ENCODE data around the gene FKBP5. TPM values are rescaled to one million over a fixed set of nuclear protein-coding genes. Genes with fewer than 3 reads are reported as not detected.
A peak's percentile ranks its signal among the peaks of the same experiment; 100 is the strongest.

The FKBP5 gene
- total RNA-seq, 1 donor from 2014 or later = 16.5 TPM

DNA sequence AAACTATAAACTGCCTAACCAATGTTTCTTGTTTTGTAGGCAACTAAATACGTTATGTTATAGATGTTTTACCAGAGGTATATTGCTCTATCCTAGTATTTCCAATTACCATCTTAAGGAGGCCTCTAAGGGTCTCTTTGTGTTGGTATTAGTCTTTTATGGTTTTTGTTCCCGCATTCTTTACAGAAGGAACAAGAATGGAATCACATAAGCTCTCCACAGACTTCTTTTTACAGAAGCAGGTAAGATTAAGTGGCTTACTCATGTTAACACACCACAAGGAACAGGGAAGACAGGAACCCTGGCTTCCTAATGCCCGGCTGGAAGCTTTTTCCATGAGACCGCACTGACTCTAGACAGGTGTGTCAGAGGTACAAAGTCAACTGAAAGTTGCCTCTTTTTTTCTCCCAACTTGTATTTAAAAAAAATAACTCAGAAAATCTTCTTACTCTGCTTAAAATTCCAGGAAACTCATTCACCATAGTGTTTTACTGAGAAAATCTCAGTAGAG, 55.1 kb downstream of the FKBP5 start:
- TF ChIP-seq, protein P1, sequence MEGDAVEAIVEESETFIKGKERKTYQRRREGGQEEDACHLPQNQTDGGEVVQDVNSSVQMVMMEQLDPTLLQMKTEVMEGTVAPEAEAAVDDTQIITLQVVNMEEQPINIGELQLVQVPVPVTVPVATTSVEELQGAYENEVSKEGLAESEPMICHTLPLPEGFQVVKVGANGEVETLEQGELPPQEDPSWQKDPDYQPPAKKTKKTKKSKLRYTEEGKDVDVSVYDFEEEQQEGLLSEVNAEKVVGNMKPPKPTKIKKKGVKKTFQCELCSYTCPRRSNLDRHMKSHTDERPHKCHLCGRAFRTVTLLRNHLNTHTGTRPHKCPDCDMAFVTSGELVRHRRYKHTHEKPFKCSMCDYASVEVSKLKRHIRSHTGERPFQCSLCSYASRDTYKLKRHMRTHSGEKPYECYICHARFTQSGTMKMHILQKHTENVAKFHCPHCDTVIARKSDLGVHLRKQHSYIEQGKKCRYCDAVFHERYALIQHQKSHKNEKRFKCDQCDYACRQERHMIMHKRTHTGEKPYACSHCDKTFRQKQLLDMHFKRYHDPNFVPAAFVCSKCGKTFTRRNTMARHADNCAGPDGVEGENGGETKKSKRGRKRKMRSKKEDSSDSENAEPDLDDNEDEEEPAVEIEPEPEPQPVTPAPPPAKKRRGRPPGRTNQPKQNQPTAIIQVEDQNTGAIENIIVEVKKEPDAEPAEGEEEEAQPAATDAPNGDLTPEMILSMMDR (conservative IDR thresholded peaks at IDR 0.05; ENCODE audit: low read depth, low read length) = no peak
- H3K4me3 ChIP-seq (ENCODE audit: low read depth, low read length) = no peak overlapping the region
- no peak for DNase-seq (ENCODE audit: low read depth)

DNA sequence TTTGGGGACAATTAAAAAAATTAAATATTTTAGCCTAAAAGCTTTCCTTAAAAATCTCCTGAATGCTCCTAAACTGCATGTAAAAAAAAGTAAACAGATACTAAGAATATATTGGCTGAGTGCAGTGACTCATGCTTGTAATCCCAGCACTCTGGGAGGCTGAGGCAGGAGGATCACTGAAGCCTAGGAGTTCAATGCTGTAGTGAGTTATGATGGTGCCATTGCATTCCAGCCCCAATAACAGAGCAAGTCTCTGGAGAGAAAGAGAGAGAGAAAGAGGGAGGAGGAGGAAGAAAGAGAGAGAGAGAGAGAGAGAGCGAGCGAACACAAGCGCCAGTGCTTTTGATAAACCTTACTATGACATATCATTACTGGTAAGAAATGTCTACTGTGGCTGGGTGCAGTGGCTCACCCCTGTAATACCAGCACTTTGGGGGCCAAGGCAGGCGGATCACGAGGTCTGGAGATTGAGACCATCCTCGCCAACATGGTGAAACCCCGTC, 58.8 kb downstream of the FKBP5 start:
- no peak for DNase-seq (ENCODE audit: low read depth)
- no peak overlapping the region for H3K4me3 ChIP-seq (ENCODE audit: low read depth, low read length)
- TF ChIP-seq, protein P1 (conservative IDR thresholded peaks at IDR 0.05; ENCODE audit: low read depth, low read length) = no peak

DNA sequence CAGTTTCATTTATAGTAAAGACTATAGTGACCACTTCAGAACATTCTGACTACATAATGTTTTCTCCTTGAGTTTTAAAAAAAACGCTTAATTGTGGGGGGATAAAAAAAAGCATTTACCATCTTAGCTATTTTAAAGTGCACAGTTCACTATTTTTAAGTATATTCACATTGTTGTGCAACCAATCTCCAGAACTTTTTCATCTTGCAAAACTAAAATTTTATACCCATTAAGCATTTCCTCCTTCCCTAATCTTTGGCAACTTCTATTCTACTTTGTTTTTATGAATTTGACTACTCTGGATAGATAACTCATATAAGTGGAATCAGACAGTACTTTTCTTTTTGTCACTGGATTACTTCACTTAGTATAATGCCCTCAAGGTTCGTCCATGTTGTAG, 62.3 kb downstream of the FKBP5 start:
- TF ChIP-seq, protein P1 (conservative IDR thresholded peaks at IDR 0.05; ENCODE audit: low read depth, low read length) = no peak
- DNase-seq (ENCODE audit: low read depth) = no peak

GRCh38 chr6:35624341-35625070, 64.2 kb downstream of the FKBP5 start:
- no peak overlapping the region for H3K4me3 ChIP-seq (ENCODE audit: low read depth, low read length)
- no peak for DNase-seq (ENCODE audit: low read depth)
- TF ChIP-seq, protein P1 (conservative IDR thresholded peaks at IDR 0.05; ENCODE audit: low read depth, low read length) = peak; percentile 27

More for the DNA sequence above, 62.3 kb downstream of the FKBP5 start:
- no peak overlapping the region for H3K4me3 ChIP-seq (ENCODE audit: low read depth, low read length)

DNA sequence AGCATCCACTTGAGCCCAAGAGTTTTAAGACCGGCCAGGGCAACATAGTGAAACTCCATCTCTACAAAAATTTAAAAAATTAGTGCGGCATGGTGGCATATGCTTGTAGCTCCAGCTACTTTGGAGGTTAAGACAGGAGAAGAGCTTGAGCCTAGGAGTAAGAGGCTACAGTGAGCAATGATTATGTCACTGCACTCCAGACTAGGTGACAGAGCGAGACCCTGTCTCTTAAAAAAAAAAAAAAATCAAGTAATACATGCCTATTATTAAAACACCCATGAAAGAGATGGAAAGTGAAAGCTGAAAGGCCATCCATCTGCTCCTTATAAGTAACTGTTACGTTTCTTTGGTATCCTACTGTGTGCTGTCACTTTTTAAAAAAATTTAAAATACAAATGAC, 66.4 kb downstream of the FKBP5 start:
- no peak overlapping the region for H3K4me3 ChIP-seq (ENCODE audit: low read depth, low read length)
- no peak for DNase-seq (ENCODE audit: low read depth)
- TF ChIP-seq, protein P1 (conservative IDR thresholded peaks at IDR 0.05; ENCODE audit: low read depth, low read length) = no peak

- DNase-seq (ENCODE audit: low read depth) = no peak
- no peak overlapping the region for H3K4me3 ChIP-seq (ENCODE audit: low read depth, low read length)
- TF ChIP-seq, protein P1 (conservative IDR thresholded peaks at IDR 0.05; ENCODE audit: low read depth, low read length) = no peak
Observed at GRCh38 chr6:35620706-35621105, 68.0 kb downstream of the FKBP5 start.

DNA sequence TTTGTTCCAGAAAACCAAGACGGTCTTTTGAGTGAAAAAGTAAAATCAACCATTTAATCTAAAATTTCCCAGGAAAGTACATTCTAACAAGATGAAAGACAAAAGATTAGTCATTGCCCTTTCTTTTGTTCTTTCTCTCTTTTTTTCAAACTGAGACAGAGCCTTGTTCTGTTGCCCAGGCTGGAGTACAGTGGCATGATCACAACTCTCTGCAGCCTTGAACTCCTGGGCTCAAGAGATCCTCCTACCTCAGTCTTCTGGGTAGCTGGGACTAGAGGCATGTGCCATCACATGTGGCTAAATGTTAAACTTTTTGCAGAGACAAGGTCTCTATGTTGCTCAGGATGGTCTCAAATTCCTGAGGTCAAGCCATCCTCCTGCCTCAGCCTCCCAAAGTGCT, 75.0 kb downstream of the FKBP5 start:
- TF ChIP-seq, protein P1 (conservative IDR thresholded peaks at IDR 0.05; ENCODE audit: low read depth, low read length) = no peak
- no peak for DNase-seq (ENCODE audit: low read depth)
- no peak overlapping the region for H3K4me3 ChIP-seq (ENCODE audit: low read depth, low read length)
